Regular cardiac myocyte (primary cell): ENCODE measurements around the gene SLC6A17. TPM values are rescaled to one million over a fixed set of nuclear protein-coding genes. Genes with fewer than 3 reads are reported as not detected.

ENCODE experiments used
- total RNA-seq: library from RNA; depleted of rRNA; stranded (reverse); fragments of >200 nt; gene quantifications from 2 replicates; pipeline ENCODE4 v1.2.3, GENCODE V29; 2014

Gene SLC6A17
- total RNA-seq: 0.28 and 0.96 TPM in 2 replicates

DNA sequence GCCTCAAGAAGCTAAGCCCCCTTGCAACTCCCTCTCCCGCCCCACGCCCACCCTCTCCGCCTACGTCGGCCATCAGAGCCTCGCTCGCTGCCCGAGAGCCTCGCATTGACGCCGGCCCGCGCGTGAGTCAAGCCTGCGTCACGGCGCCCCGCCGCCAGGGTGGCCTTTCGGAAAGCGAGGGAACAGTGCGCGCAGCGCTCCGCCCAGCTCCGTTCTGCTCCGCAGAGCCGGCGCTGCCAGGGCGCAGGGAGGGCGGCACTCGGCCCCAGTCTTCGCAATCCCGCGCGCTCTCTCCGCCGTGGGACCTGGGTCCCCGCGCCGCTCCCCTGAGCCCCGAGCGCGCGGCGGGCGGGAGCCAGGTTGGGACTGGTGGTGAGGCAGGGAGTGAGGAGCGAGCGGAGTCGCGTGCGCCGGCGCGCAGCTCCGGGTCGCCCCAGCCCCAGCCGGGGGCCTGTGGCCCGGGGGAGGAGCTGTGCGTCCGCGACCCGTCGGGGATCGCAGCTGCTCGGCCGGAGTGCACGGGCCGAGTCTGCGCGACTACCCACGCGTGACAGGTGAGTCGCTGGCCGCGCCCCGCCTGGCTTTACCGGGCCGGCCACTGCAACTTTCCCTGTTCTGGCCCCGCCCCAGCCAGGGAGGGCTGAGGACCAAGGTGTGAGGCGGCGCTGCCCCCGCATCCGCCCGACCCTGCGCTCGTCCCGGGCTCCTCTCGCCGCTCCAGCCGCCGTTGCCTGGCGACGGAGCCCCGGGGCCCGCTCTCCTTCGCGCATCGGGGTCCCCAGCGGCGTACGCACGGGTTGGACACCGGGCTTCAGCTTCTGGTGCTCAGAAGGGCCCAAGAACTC, at the start of gene SLC6A17:
Gene SLC6A17 (plus strand): TSS at position 165 of the 845 bp plus-strand sequence. CDS start 16,436 bp downstream, outside the sequence.

DNA sequence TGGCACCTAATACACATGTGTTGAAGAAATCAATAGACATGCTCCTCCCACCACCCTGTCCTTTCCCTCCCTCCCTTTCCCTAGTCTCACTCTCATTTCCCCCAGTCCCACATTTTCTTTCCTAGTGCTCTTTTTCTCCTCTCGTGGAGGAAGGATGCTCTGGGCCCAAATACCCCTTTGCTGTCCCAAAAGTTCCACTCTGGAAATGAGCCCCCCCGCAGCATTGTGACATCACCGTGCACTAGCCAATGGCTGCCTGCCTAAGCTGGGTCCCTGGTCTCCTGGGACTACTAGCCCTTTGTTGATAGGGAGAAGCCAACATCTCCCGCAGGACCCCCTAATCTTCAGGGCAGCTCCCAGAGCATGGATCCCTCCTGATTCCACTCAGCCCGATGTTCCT, 38.2 kb upstream of the SLC6A17 start, which contains the start of gene UBL4B:
Gene UBL4B (plus strand): TSS at position 301 of the 400 bp plus-strand sequence. CDS start 92 bp downstream, at position 393.

GRCh38 chr1:110209715-110210603, 59.7 kb downstream of the SLC6A17 start, which contains the start of gene KCNC4:
TSS of gene KCNC4 (plus strand) at chr1:110210314. CDS start at chr1:110211500, 1,186 bp downstream.

Other genes starting within 250 kb of the SLC6A17 start
- 15.0 and 39.7 TPM in 2 replicates for gene CSF1, start 239.6 kb upstream of the SLC6A17 start, total RNA-seq
- 54.7 and 59.2 TPM in 2 replicates for gene AHCYL1, start 165.7 kb upstream of the SLC6A17 start, total RNA-seq
- gene STRIP1, start 115.9 kb upstream of the SLC6A17 start, total RNA-seq: 40.3 and 56.7 TPM in 2 replicates
- not detected in 2 replicates for gene ALX3, start 79.8 kb upstream of the SLC6A17 start, total RNA-seq
- gene UBL4B, start 38.1 kb upstream of the SLC6A17 start, total RNA-seq: not detected in 2 replicates
- gene KCNC4, start 59.8 kb downstream of the SLC6A17 start, total RNA-seq: 5.1 and 6.3 TPM in 2 replicates
- gene RBM15, start 188.9 kb downstream of the SLC6A17 start, total RNA-seq: 29.0 and 41.0 TPM in 2 replicates
- 16.3 and 42.0 TPM in 2 replicates for gene SLC16A4, start 240.5 kb downstream of the SLC6A17 start, total RNA-seq